ENCODE data around the gene EIF3I. TPM values are rescaled to one million over a fixed set of nuclear protein-coding genes. Genes with fewer than 3 reads are reported as not detected.

EIF3I gene
- total and polyA plus RNA-seq, 2 experiments from 2014 or later: 228 to 274 TPM

DNA sequence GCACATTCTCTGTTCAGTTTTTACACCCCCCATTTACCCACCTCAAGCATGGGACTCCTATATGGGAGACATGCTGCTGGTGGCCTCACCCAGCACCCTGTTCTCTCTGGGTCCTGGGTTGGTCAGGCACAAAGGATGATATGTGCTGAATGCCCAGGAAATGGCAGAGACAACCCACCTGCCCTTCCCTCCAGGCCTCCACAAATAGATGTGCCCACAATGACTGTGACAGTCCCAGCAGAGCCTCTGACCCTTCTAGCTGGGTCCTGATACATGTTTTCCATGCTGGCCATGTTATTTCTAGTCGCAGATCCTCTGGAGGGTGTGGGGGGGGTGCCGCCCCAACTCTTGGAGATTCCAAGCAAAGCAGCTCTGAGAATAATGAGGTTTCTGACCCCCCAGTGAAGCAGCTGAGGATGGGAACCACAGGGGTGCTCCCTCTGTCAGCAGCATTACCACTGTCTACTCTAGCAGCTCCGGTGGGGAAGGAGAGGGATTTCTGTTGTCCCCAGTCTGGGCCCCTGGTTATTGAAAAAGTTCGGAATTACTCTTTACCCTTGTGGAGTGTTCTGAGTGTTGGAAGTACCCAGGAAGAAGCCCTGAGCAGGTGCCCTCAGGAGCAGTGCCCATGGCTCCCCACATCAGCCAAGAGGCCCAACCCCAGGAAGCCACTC is 23.0 kb upstream of the EIF3I start:
- peaks cover 37% of the 10 kb centered on the region; the same call in 1 of the 2 replicates for H3F3A ChIP-seq (replicated peaks; ENCODE audit: low read depth)
- no peak overlapping the region for H2AFZ ChIP-seq
- peaks cover 42% of the 10 kb centered on the region for H3K4me1 Mint-ChIP-seq
- H3K9me3 Mint-ChIP-seq: peaks cover 2% of the 10 kb centered on the region; the same call in 2 of the 3 replicates
- ATAC-seq (no peak), DNase-seq (ENCODE audit: low spot score) (no peak)
- H3K27ac ChIP-seq (ENCODE audit: low read depth): no peak overlapping the region
- peaks cover 28% of the 10 kb centered on the region for H3K4me1 ChIP-seq (ENCODE audit: insufficient read depth)
- peaks cover 34% of the 10 kb centered on the region for H3K27me3 Mint-ChIP-seq (ENCODE audit: insufficient read depth, low read depth, poor library complexity)
- peak overlapping the region; percentile 96 for H3K4me2 ChIP-seq
- no peaks in the 10 kb centered on the region for H3K79me2 ChIP-seq (replicated peaks; ENCODE audit: insufficient read depth)
- H3K4me3 ChIP-seq: peak overlapping the region; percentile 69; the same call in 1 of the 2 replicates
- peak overlapping the region; percentile 70; the same call in 2 of the 3 replicates for H3K4me3 Mint-ChIP-seq
- H3K9me2 ChIP-seq (ENCODE audit: insufficient read depth): no peaks in the 10 kb centered on the region
- H3K36me3 Mint-ChIP-seq (ENCODE audit: low read depth): peaks cover 42% of the 10 kb centered on the region
- H3K36me3 ChIP-seq (ENCODE audit: insufficient read depth): peaks cover 21% of the 10 kb centered on the region
- peaks cover 20% of the 10 kb centered on the region for H3K27me3 ChIP-seq (ENCODE audit: insufficient read depth)
- TF ChIP-seq POLR2AphosphoS5 (IDR thresholded peaks at IDR 0.05; ENCODE audit: low read depth) (no peak; the same call in 1 of the 2 replicates), ZNF114 (CRISPR knock-in tag; IDR thresholded peaks at IDR 0.05) (no peak), REST (IDR thresholded peaks at IDR 0.05; ENCODE audit: unreplicated experiment) (no peak), EZH2phosphoT487 (IDR thresholded peaks at IDR 0.05; ENCODE audit: unreplicated experiment) (no peak), EZH2 (IDR thresholded peaks at IDR 0.05; ENCODE audit: low read depth, unreplicated experiment) (no peak), JUNB (IDR thresholded peaks at IDR 0.05; ENCODE audit: unreplicated experiment) (no peak), STAT1 (IDR thresholded peaks at IDR 0.05; ENCODE audit: unreplicated experiment) (no peak), ZNF331 (CRISPR knock-in tag; IDR thresholded peaks at IDR 0.05; ENCODE audit: low read depth) (no peak), CREB1 (CRISPR knock-in tag; IDR thresholded peaks at IDR 0.05; ENCODE audit: low read depth) (no peak), NANOG (IDR thresholded peaks at IDR 0.05; ENCODE audit: borderline replicate concordance) (no peak)
- TF ChIP-seq, protein P1, sequence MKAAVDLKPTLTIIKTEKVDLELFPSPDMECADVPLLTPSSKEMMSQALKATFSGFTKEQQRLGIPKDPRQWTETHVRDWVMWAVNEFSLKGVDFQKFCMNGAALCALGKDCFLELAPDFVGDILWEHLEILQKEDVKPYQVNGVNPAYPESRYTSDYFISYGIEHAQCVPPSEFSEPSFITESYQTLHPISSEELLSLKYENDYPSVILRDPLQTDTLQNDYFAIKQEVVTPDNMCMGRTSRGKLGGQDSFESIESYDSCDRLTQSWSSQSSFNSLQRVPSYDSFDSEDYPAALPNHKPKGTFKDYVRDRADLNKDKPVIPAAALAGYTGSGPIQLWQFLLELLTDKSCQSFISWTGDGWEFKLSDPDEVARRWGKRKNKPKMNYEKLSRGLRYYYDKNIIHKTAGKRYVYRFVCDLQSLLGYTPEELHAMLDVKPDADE (IDR thresholded peaks at IDR 0.05): no peak
- TF ChIP-seq, protein P2, sequence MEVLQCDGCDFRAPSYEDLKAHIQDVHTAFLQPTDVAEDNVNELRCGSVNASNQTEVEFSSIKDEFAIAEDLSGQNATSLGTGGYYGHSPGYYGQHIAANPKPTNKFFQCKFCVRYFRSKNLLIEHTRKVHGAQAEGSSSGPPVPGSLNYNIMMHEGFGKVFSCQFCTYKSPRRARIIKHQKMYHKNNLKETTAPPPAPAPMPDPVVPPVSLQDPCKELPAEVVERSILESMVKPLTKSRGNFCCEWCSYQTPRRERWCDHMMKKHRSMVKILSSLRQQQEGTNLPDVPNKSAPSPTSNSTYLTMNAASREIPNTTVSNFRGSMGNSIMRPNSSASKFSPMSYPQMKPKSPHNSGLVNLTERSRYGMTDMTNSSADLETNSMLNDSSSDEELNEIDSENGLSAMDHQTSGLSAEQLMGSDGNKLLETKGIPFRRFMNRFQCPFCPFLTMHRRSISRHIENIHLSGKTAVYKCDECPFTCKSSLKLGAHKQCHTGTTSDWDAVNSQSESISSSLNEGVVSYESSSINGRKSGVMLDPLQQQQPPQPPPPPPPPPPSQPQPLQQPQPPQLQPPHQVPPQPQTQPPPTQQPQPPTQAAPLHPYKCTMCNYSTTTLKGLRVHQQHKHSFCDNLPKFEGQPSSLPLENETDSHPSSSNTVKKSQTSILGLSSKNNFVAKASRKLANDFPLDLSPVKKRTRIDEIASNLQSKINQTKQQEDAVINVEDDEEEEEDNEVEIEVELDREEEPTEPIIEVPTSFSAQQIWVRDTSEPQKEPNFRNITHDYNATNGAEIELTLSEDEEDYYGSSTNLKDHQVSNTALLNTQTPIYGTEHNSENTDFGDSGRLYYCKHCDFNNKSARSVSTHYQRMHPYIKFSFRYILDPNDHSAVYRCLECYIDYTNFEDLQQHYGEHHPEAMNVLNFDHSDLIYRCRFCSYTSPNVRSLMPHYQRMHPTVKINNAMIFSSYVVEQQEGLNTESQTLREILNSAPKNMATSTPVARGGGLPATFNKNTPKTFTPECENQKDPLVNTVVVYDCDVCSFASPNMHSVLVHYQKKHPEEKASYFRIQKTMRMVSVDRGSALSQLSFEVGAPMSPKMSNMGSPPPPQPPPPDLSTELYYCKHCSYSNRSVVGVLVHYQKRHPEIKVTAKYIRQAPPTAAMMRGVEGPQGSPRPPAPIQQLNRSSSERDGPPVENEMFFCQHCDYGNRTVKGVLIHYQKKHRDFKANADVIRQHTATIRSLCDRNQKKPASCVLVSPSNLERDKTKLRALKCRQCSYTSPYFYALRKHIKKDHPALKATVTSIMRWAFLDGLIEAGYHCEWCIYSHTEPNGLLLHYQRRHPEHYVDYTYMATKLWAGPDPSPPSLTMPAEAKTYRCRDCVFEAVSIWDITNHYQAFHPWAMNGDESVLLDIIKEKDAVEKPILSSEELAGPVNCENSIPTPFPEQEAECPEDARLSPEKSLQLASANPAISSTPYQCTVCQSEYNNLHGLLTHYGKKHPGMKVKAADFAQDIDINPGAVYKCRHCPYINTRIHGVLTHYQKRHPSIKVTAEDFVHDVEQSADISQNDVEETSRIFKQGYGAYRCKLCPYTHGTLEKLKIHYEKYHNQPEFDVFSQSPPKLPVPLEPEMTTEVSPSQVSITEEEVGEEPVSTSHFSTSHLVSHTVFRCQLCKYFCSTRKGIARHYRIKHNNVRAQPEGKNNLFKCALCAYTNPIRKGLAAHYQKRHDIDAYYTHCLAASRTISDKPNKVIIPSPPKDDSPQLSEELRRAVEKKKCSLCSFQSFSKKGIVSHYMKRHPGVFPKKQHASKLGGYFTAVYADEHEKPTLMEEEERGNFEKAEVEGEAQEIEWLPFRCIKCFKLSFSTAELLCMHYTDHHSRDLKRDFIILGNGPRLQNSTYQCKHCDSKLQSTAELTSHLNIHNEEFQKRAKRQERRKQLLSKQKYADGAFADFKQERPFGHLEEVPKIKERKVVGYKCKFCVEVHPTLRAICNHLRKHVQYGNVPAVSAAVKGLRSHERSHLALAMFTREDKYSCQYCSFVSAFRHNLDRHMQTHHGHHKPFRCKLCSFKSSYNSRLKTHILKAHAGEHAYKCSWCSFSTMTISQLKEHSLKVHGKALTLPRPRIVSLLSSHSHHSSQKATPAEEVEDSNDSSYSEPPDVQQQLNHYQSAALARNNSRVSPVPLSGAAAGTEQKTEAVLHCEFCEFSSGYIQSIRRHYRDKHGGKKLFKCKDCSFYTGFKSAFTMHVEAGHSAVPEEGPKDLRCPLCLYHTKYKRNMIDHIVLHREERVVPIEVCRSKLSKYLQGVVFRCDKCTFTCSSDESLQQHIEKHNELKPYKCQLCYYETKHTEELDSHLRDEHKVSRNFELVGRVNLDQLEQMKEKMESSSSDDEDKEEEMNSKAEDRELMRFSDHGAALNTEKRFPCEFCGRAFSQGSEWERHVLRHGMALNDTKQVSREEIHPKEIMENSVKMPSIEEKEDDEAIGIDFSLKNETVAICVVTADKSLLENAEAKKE (CRISPR knock-in tag; IDR thresholded peaks at IDR 0.05): no peak
- TF ChIP-seq, protein P3, sequence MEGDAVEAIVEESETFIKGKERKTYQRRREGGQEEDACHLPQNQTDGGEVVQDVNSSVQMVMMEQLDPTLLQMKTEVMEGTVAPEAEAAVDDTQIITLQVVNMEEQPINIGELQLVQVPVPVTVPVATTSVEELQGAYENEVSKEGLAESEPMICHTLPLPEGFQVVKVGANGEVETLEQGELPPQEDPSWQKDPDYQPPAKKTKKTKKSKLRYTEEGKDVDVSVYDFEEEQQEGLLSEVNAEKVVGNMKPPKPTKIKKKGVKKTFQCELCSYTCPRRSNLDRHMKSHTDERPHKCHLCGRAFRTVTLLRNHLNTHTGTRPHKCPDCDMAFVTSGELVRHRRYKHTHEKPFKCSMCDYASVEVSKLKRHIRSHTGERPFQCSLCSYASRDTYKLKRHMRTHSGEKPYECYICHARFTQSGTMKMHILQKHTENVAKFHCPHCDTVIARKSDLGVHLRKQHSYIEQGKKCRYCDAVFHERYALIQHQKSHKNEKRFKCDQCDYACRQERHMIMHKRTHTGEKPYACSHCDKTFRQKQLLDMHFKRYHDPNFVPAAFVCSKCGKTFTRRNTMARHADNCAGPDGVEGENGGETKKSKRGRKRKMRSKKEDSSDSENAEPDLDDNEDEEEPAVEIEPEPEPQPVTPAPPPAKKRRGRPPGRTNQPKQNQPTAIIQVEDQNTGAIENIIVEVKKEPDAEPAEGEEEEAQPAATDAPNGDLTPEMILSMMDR (conservative IDR thresholded peaks at IDR 0.05; ENCODE audit: low read depth in 2 of 2): no peak
- H3K27ac Mint-ChIP-seq: no peak overlapping the region
- H4K20me1 ChIP-seq (replicated peaks; ENCODE audit: insufficient read depth): peaks cover 4% of the 10 kb centered on the region

Data from GM23338 (cell line).